Measurements from ENCODE around the gene TPP1.

- TF ChIP-seq POLR2AphosphoS5 (IDR thresholded peaks at IDR 0.05; ENCODE audit: low read depth, low read length) (no peak), POLR2A (IDR thresholded peaks at IDR 0.05; ENCODE audit: low read depth, low read length) (no peak)
Measured at GRCh38 chr11:6630632-6631291, 11.5 kb upstream of the TPP1 start.

Measured in GM12891 (cell line).